Stomach (tissue), 4 donors: ENCODE results near the gene FUT8.

Experiments used
- POLR2AphosphoS5 ChIP-seq, 3 donors: sonication (generic); formaldehyde crosslinking; IDR thresholded peaks; one replicate each; pipeline ENCODE4 v1.6.1; 2016; ENCODE audit warnings: antibody characterized with exemption in 3 of 3
- TF ChIP-seq, protein P1 (sequence below), 7 experiments: fragments of 450-650 bp in 4 of 7; fragments of 200-600 bp in 3 of 7; sonication (generic) in 3 of 7; IDR thresholded peaks; one replicate each; pipeline ENCODE4 v1.5.1; 2016 to 2019; ENCODE audit warnings: antibody characterized with exemption in 7 of 7, control low read depth in 2 of 7, mild to moderate bottlenecking in 1 of 7

DNA sequence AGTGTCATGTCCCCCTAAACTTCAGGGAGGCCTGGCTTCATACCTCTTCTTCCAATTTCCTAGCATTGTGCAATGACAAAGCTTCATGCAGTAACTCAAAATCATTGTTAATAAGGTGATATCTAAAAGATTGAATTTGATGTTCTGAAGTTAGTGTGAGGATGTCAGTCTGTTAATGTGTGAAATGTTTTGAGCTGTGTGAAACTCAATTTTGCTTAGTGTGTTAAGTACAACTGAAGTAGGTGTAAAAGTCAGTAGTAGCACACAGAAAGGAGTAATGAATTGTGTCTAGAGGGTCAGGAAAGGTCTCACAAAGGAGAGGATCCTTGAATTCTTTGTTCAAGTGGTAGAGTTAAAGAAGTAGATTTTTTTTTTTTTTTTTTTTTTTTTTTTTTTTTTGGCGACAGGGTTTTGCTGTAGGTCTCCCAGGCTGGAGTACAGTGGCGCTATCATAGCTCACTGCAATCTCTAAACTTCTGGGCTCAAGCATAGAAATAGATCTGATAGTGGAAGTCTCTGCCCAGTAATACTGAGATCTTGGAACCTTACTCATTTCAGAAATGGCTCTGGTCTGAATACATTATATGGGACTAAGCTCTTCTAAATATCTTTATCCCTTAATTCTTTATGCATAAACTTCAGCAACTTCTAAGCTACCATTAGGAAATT lies 63.9 kb downstream of the FUT8 start:
- no peak for TF ChIP-seq POLR2AphosphoS5 (IDR thresholded peaks at IDR 0.05)
- TF ChIP-seq, protein P1, sequence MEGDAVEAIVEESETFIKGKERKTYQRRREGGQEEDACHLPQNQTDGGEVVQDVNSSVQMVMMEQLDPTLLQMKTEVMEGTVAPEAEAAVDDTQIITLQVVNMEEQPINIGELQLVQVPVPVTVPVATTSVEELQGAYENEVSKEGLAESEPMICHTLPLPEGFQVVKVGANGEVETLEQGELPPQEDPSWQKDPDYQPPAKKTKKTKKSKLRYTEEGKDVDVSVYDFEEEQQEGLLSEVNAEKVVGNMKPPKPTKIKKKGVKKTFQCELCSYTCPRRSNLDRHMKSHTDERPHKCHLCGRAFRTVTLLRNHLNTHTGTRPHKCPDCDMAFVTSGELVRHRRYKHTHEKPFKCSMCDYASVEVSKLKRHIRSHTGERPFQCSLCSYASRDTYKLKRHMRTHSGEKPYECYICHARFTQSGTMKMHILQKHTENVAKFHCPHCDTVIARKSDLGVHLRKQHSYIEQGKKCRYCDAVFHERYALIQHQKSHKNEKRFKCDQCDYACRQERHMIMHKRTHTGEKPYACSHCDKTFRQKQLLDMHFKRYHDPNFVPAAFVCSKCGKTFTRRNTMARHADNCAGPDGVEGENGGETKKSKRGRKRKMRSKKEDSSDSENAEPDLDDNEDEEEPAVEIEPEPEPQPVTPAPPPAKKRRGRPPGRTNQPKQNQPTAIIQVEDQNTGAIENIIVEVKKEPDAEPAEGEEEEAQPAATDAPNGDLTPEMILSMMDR (IDR thresholded peaks at IDR 0.05), result no peak
